AG09309 (cell line): Measurements from ENCODE around the gene INPP5A.
"Not testable (repeated sequence)": the region's sequence is repeated elsewhere in the genome, so short reads cannot be mapped to it uniquely, and the experiment has no call there.

Experiments
- DNase-seq: peaks from one replicate; pipeline ENCODE4 v3.0.0-alpha.2; 2010; ENCODE audit warnings: low read depth
- H3K4me3 ChIP-seq: 2 replicates; pipeline ENCODE4 v1.5.1; 2011; ENCODE audit warnings: mild to moderate bottlenecking, low read depth, low read length, moderate library complexity; ENCODE audit not compliant: control insufficient read depth
- TF ChIP-seq, protein P1 (sequence below): IDR thresholded peaks from 2 replicates; pipeline ENCODE4 v1.5.1; 2011; ENCODE audit warnings: mild to moderate bottlenecking, low read depth, low read length, inconsistent platforms; ENCODE audit not compliant: insufficient read depth, control insufficient read depth; ENCODE audit errors: missing control alignments

The INPP5A gene

DNA sequence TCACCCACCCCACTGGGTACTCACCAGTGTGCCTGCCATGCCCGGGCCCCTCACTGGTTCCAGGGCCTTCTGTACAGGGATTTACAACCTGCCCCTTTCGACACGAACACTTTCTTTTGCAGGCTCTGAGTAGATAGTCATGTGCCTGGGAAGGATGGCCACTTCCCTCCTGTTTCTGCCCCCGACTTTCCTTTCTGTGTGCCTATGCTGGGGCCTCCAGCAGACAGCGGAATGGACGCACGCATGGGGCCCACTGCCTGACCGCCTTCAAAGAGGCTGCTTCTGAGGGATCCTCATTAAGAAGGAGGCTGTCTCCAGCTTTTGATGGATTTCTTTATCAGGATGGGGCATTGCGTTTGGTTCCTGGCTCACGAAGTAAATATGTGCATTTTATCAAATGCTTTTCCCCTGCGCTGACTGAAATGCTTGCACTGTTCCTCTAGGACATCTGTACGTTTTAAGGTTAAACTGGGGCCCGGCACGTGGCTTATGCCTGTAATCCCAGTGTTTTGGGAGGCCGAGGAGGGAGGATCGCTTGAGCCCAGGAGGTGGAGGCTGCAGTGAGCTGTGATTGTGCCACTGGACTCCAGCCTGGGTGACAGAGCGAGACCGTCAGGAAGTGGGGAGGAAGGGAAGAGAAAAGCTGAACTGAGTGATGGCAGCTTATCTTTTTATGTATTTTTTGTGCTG is 277.7 kb downstream of the INPP5A start:
- no peak overlapping the region for H3K4me3 ChIP-seq
- no peak for DNase-seq
- TF ChIP-seq, protein P1, sequence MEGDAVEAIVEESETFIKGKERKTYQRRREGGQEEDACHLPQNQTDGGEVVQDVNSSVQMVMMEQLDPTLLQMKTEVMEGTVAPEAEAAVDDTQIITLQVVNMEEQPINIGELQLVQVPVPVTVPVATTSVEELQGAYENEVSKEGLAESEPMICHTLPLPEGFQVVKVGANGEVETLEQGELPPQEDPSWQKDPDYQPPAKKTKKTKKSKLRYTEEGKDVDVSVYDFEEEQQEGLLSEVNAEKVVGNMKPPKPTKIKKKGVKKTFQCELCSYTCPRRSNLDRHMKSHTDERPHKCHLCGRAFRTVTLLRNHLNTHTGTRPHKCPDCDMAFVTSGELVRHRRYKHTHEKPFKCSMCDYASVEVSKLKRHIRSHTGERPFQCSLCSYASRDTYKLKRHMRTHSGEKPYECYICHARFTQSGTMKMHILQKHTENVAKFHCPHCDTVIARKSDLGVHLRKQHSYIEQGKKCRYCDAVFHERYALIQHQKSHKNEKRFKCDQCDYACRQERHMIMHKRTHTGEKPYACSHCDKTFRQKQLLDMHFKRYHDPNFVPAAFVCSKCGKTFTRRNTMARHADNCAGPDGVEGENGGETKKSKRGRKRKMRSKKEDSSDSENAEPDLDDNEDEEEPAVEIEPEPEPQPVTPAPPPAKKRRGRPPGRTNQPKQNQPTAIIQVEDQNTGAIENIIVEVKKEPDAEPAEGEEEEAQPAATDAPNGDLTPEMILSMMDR: no peak

DNA sequence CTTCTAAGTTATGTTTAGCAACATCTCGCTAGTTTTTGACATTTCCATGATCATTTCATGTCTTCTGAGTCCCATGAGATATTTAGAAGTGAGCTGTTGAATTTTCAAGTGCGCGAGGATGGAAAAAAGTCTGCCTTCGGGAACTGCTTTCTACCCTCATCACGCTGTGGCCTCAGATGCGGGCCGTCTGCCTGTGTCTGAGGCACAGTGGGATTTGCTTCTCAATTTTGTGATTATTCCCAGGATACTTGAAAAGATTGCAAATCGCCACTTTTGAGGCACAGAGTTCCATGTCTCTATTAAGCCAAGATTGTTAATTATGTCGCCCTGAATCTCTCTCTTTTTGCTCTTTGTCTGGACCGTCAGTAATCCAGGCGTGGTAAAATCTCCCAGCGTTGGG is 279.1 kb downstream of the INPP5A start:
- DNase-seq: no peak
- no peak overlapping the region for H3K4me3 ChIP-seq
- TF ChIP-seq, protein P1: no peak

DNA sequence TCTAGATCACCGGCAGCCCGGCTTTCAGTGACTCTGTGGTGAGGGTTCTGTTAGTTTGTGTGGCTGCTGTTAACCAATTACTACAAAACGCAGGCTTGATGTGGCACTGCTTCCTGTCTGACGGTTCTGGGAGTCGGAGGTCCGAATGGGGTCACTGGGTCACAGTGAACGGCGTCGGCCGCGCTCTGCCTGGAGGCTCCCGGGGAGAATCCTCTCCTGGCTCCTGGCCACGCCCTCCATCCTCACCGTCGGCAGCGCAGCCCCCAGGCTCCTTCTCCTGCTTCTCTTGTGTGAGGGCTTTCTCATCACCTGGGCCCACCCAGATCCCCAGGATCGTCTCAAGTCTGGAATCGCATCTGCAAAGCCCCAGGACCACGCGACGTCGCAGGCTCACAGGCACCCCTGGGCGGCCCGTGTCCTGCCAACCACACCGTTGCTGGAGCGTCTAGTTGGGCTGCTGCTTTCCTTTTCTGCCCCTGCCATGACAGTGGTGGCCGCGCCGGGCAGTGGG is 280.2 kb downstream of the INPP5A start:
- no peak for DNase-seq
- H3K4me3 ChIP-seq: no peak overlapping the region
- TF ChIP-seq, protein P1: no peak

DNA sequence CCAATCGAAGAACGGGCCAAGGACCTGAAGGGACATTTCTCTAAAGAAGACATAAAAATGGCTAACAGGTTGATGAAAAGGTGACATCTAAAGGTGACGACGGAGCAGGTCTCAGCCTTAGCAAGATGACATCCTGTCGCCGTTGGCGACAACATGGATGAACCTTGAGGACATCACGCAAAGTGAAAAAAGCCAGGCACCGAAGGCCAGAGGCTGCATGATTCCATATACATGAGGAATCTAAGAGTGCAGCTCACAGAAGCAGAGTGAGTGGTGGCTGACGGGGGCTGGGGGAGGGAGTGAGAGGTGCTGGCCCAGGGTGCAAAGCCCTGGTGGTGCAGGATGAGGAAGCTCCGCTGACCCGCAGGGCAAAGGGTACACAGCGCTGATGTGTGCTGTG is 282.5 kb downstream of the INPP5A start:
- H3K4me3 ChIP-seq: no peak overlapping the region
- TF ChIP-seq, protein P1: no peak
- DNase-seq: no peak

DNA sequence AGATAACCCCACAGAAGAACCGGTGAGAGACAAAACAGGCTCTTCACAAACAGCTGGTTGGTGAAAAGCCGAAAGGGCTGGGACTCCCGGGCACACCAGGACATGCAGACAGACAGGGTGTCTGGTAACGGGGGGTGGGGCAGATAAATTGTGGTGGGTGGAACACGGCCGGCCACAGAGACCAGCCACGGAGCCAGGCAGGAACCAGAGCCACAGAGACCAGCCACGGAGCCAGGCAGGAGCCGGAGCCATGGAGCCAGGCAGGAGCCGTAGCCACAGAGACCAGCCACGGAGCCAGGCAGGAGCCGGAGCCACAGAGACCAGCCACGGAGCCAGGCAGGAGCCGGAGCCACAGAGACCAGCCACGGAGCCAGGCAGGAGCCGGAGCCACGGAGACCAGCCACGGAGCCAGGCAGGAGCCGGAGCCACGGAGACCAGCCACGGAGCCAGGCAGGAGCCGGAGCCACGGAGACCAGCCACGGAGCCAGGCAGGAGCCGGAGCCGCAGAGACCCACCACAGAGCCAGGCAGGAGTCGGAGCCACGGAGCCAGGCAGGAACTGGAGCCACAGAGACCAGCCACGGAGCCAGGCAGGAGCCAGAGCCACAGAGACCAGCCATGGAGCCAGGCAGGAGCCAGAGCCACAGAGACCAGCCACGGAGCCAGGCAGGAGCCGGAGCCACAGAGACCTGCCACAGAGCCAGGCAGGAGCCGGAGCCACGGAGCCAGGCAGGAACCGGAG is 288.4 kb downstream of the INPP5A start:
- DNase-seq, H3K4me3 ChIP-seq: not testable (repeated sequence)

DNA sequence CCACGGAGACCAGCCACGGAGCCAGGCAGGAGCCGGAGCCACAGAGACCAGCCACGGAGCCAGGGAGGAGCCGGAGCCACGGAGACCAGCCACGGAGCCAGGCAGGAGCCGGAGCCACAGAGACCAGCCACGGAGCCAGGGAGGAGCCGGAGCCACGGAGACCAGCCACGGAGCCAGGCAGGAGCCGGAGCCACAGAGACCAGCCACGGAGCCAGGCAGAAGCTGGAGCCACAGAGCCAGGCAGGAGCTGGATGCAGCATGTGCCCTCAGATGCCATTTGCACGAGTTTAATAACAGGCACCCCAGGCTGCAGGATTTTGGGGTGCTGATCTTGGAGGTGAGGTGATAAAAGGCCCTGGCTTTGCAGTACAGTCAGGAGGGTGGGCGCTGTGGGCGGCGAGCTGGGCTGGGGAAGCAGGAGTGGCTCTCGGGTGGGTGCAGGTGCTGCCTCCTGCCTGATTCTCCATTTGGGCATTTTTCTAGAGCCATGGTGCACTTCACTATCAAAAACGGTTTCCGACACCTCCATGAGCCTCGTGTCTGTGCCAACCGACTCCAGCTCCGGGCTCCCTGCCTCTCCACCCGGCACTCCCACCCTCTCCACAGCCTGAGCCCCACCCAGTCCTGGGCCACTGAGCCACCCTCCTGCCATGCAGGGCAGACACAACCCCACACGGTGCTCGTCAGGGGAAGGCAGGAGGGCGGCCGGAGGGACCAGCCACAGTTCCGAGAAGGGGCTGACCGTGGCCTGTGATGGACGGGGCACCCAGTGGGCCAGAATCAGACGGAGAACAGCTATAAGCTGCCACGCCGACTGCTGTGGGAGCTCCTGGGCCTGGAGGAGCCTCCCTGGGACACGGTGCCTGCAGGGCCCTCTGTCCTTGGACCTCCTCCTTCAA is 289.2 kb downstream of the INPP5A start:
- H3K4me3 ChIP-seq: no peak overlapping the region
- no peak for DNase-seq
- TF ChIP-seq, protein P1: no peak

DNA sequence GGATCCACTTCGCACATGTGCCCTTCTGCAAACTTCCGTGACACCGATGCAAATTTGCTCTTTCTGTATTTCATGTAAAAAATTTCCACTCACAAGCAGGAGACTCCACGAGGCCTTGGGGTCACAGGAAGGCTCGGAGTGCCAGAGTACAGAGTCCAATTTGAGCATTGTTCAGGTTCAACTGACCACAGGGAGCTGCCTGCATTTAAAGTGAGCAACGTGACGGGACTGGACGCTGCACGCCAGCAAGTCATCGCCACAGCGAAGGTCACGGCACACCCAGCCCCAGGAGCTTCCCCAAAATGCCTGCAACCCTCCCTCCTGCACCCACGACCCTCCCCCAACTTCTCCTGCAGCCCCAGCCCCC is 289.8 kb downstream of the INPP5A start:
- DNase-seq: no peak
- TF ChIP-seq, protein P1: no peak
- H3K4me3 ChIP-seq: no peak overlapping the region
